Pancreas (tissue), 10 donors: ENCODE results near the gene TMEM151A. TPM values are rescaled to one million over a fixed set of nuclear protein-coding genes. Genes with fewer than 3 reads are reported as not detected.
A peak's percentile ranks its signal among the peaks of the same experiment; 100 is the strongest.

Experiments
- ATAC-seq, 4 donors: fragments of 200-7000 bp; cut with Tn5 transposase; one replicate each; pipeline versions ENCODE4 v1.8.0 to v1.9.1; 2020; ENCODE audit warnings: mild to moderate bottlenecking in 4 of 4, moderate library complexity in 4 of 4
- DNase-seq, 6 donors: peaks; one replicate each; pipeline ENCODE4 v3.0.0-alpha.2; 2020
- FAIRE-seq: peaks from 2 replicates; lab custom pipeline; 2012; peaks lifted over from hg19 to GRCh38; lab: Jason Lieb, UNC
- H3K27ac ChIP-seq, 4 donors: fragments of 200-600 bp; sonication (generic); 1 replicate in 3 of 4; 2 replicates in 1 of 4; pipeline versions ENCODE4 v1.5.0 to v1.8.0; 2020
- H3K27me3 ChIP-seq, 4 donors: fragments of 200-600 bp; one replicate each; pipeline ENCODE4 v1.8.0; 2021
- H3K36me3 ChIP-seq, 3 donors: fragments of 200-600 bp; sonication (generic) in 1 of 3; one replicate each; pipeline versions ENCODE4 v1.5.0 to v1.8.0; 2020 to 2021
- H3K4me1 ChIP-seq, 3 donors: fragments of 200-600 bp; one replicate each; pipeline ENCODE4 v1.8.0; 2021
- H3K4me3 ChIP-seq, 4 donors: fragments of 200-600 bp; sonication (generic) in 2 of 4; one replicate each; pipeline versions ENCODE4 v1.5.0 to v1.8.0; 2020 to 2021
- H3K9me3 ChIP-seq, 4 donors: fragments of 200-600 bp; one replicate each; pipeline ENCODE4 v1.8.0; 2021
- CTCF ChIP-seq, 4 donors: fragments of 200-600 bp; sonication (generic) in 3 of 4; IDR thresholded peaks; one replicate each; pipeline versions ENCODE4 v1.5.0 to v1.8.0; 2021; ENCODE audit warnings: antibody characterized with exemption in 4 of 4
- WGBS, 2 donors: extraction: QIAGEN DNeasy Blood & Tissue Kit; methylation state at CpG; one replicate each; pipeline ENCODE4 v1.1.7; 2013; 5-methylcytosine and 5-hydroxymethylcytosine counted together
- intact Hi-C, 3 donors: fragments of 100-400 bp; cut with DNase I; formaldehyde crosslinking; loops; one replicate each; pipeline versions ENCODE4 v1.11.1 to v1.14.2; 2022
- polyA plus RNA-seq, 2 donors: library from polyadenylated mRNA; stranded (reverse); fragments of 200-250 nt; gene quantifications; one replicate each; pipeline ENCODE4 v1.2.3, GENCODE V29; 2013
- total RNA-seq, 6 donors: library from RNA; stranded (reverse); fragmentation: NEBNext Ultra II Directional in 4 of 6; extraction: Animal tissue kit (Norgen Biotek cat#: 25700) in 4 of 6; gene quantifications; one replicate each; pipeline versions ENCODE4 v1.2.1 to v1.2.4, GENCODE V29; 2021 to 2023
- donor health status: healthy with polysubstance abuse.
- donor health status: DM: no; HTN: no; CAD: no; lungs with moderate emphysema.
- donor health status: DM: no; HTN: no; CAD: no.
- donor health status: control.
- donor health status: control.
- donor health status: Bipolar disorder and iron deficiency.
- donor health status: DM: yes; HTN: yes; CAD: no.
- donor health status: DM: no; HTN: no; CAD: no.
- donor health status: DM: no; HTN: no; CAD: no.
- donor health status: DM: yes; HTN: yes; CAD: no.

The TMEM151A gene
- total and polyA plus RNA-seq, 8 donors: 0.49 to 4.4 (median 0.75) TPM

GRCh38 chr11:66338276-66339161, 46.8 kb downstream of the TMEM151A start:
- no peak for ATAC-seq
- peak in 1 of 6 donors; percentile 60 for DNase-seq
- no peaks in the 10 kb centered on the region for H3K27me3 ChIP-seq
- H3K4me3 ChIP-seq: no peak overlapping the region
- no peak overlapping the region for H3K27ac ChIP-seq
- 81 to 85% methylated on average over 17 of the region's 17 CpGs for WGBS, 2 donors
- FAIRE-seq: no peak
- intact Hi-C loops: no loop called here
- no peaks in the 10 kb centered on the region for H3K9me3 ChIP-seq
- H3K36me3 ChIP-seq: peaks cover 0 to 21% (median 9%) of the 10 kb centered on the region in 3 donors
- TF ChIP-seq CTCF (IDR thresholded peaks at IDR 0.05): no peak
- H3K4me1 ChIP-seq: peaks cover 4 to 13% (median 10%) of the 10 kb centered on the region in 3 donors

GRCh38 chr11:66339162-66339675, 47.5 kb downstream of the TMEM151A start:
- Histone ChIP-seq H3K27me3 (no peaks in the 10 kb centered on the region), H3K4me3 (no peak overlapping the region), H3K4me1 (peaks cover 10 to 20% (median 11%) of the 10 kb centered on the region in 3 donors), H3K9me3 (no peaks in the 10 kb centered on the region), H3K36me3 (peaks cover 0 to 21% (median 9%) of the 10 kb centered on the region in 3 donors), H3K27ac (no peak overlapping the region)
- FAIRE-seq: no peak
- 83 to 93% methylated on average over 6 of the region's 6 CpGs for whole genome bisulfite sequencing, 2 donors
- peak in 1 of 6 donors; percentile 40 for DNase-seq
- intact Hi-C loops: no loop called here
- TF ChIP-seq CTCF (IDR thresholded peaks at IDR 0.05): no peak
- no peak for ATAC-seq

- intact Hi-C loops: no loop called here
- Histone ChIP-seq H3K4me3 (no peak overlapping the region), H3K36me3 (peaks cover 0 to 21% (median 9%) of the 10 kb centered on the region in 3 donors), H3K9me3 (no peaks in the 10 kb centered on the region), H3K4me1 (peaks cover 10 to 22% (median 11%) of the 10 kb centered on the region in 3 donors), H3K27ac (no peak overlapping the region), H3K27me3 (no peaks in the 10 kb centered on the region)
- 78 to 81% methylated on average over 14 of the region's 14 CpGs for WGBS, 2 donors
- ATAC-seq (no peak), DNase-seq (peak in 2 of 6 donors; percentile 14 to 27), FAIRE-seq (no peak)
- TF ChIP-seq CTCF (IDR thresholded peaks at IDR 0.05): no peak
These were observed 48.2 kb downstream of the TMEM151A start for GRCh38 chr11:66339686-66340483.

DNA sequence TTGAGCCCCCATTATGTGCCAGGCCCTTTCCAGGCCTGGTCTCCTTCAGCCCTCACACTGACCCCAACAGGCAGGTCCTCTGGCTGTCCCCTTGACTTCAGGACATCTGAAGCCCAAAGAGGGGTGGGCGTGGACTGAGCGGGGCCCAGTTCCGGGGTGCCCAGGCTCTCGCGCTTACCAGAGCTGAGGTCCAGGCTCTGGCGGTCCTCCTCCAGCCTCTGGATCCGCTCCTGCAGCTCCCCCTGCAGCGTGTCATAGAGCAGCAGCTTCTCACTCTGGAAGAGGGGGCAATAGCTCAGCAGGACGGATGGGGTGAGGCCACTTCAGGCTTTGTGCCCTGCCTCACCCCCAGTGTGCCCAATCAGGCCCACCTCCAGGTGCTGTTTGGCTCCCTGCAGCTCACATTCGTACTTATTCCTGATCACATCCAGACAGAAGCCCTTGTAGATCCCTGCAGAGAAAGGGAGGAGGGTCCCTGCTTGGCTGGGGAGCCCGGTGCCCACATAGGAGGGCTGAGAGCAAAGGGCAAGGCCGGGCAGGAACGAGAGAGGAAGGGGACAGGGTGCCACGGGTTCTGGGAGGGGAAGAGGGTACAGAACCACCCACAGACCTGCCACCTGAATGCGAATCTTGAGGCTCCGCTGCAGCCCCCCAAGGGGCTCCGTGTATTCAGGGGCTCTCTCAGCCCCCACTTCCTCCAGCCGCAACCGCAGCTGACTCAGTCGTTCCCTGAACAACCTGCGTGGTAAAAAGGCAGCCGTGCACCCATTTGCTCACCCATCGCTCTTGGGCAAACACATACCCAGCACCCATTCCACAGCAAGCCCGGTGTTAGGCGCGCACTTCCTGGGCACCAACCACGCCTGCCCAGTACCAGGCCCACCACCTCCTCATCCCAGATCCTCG, 49.2 kb downstream of the TMEM151A start:
- no peak overlapping the region for H3K4me3 ChIP-seq
- H3K36me3 ChIP-seq: peaks cover 0 to 21% (median 9%) of the 10 kb centered on the region in 3 donors
- ATAC-seq (no peak), FAIRE-seq (no peak), DNase-seq (peak in 2 of 6 donors; percentile 14 to 54)
- no peaks in the 10 kb centered on the region for H3K27me3 ChIP-seq
- WGBS, 2 donors: 90 to 92% methylated on average over 28 of the region's 28 CpGs
- H3K9me3 ChIP-seq: no peaks in the 10 kb centered on the region
- no peak overlapping the region for H3K27ac ChIP-seq
- peaks cover 10 to 22% (median 13%) of the 10 kb centered on the region in 3 donors for H3K4me1 ChIP-seq
- no peak for TF ChIP-seq CTCF (IDR thresholded peaks at IDR 0.05)
- intact Hi-C loops: no loop called here
